ENCODE data around the gene RPS27.
"Not testable (repeated sequence)": the region's sequence is repeated elsewhere in the genome, so short reads cannot be mapped to it uniquely, and the experiment has no call there.

RPS27 gene

DNA sequence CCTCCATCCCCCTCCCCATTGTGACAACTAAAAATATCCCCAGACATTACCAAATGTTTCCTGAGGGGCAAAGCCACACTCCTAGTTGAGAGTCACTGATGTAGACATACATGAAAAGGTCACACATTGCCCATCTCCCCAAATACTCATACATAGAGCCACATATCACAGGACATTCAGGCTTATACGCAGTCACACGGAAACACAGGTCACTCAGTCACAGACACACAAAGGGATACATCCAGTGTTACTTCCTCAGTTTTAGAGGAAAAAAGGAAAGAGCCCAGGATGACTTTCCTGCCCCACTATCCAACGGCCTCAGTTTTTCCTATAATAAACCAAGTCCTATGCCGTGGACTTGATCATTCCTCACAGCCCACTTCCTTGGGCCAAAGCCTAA lies 29.1 kb upstream of the RPS27 start:
- DNase-seq (ENCODE audit: low read depth in 2 of 2) = no peak

GRCh38 chr1:153962088-153963029 lies 28.2 kb upstream of the RPS27 start:
- DNase-seq (ENCODE audit: low read depth in 2 of 2) = no peak

DNA sequence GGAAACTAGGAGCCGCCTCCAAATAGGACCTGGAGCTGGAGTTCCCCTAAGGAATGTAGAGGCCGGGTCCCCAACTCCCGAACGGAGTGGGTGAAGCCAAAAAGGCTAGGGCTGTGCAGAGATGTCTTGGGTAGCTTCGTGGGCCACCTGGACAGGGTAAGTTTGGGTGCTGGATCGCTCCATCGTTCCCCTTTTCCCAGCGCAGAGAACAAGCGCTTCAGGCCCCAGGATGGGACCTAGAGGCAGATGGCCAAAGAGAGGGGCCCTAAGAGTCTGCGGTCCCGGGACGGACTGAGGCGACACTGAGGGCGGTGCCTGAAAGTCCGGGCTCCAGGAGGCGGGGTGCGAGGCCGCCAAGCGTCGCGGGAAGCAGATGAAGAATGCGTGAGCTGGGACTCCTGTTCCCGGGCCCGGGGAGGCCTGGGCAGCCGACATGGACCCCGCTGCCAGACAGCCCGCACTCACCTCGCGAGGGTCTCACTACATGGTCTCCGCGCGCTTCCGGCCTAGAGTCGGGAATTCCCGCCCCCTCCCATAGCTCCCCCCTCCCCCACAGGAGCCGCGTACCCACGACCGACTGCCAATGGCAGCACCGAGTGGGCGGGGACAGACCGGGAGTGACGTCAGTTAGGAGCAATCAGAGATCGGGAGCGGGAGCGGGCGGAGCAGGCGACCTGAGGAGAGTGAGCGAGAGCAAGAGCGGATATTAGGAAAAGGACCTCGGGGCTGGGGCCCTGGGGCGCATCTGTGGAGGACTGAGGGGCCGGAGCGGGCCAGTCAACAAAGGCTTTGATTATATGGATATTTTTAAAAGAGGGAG lies 27.3 kb upstream of the RPS27 start, which contains the start of gene SLC39A1:
TSS of gene SLC39A1 (minus strand) at position 508 of the 820 bp plus-strand sequence. CDS start 822 bp downstream, outside the sequence.
- DNase-seq (ENCODE audit: low read depth in 2 of 2) = peak; percentile 81 to 92

- DNase-seq (ENCODE audit: low read depth in 2 of 2) = no peak
These were observed 26.7 kb upstream of the RPS27 start for GRCh38 chr1:153963850-153964331.

- peak; percentile 53 to 68 for DNase-seq (ENCODE audit: low read depth in 2 of 2)
These were observed 23.2 kb upstream of the RPS27 start, which contains the start of gene CREB3L4 for GRCh38 chr1:153967107-153967999. CREB3L4 (plus strand) TSS chr1:153967902; CDS start chr1:153968526, 624 bp downstream.

- no peak for DNase-seq (ENCODE audit: low read depth in 2 of 2)
These were observed 22.6 kb upstream of the RPS27 start for GRCh38 chr1:153968000-153968363.

- no peak for DNase-seq (ENCODE audit: low read depth in 2 of 2)
These were observed 22.2 kb upstream of the RPS27 start for GRCh38 chr1:153968408-153968807.

DNA sequence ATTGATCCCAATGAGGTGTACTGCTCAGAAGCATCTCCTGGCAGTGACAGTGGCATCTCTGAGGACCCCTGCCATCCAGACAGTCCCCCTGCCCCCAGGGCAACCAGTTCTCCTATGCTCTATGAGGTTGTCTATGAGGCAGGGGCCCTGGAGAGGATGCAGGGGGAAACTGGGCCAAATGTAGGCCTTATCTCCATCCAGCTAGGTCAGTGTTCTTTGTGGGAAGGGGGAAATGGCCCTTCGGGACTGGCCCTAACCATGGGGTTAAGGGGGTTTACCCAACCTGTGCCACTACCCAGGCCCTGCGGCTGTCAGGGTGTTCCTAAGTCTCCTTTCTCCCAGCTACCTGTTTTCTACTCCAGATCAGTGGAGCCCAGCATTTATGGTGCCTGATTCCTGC lies 21.6 kb upstream of the RPS27 start:
- DNase-seq (ENCODE audit: low read depth in 2 of 2) = no peak

DNA sequence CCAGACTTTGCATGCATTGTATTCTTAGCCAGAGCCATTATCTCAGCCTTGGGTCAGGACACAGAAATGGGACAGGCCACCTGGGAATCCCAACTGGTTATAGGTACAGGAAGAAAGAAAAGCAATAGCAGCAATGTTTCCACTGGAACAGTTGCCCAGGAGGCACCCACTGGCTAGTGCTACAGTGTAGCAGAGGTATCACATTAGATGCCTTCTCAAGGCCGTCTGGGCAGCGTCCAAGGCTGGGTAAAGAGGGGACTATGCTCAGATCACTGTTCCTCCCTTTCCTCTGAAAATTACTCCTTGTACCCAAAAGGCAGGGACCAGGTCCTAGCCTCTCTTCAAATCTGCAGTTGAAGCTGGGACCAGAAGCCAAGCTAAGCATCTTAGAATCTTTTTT lies 20.2 kb upstream of the RPS27 start:
- DNase-seq (ENCODE audit: low read depth in 2 of 2) = no peak

GRCh38 chr1:153973071-153973470 lies 17.5 kb upstream of the RPS27 start:
- no peak for DNase-seq (ENCODE audit: low read depth in 2 of 2)

DNA sequence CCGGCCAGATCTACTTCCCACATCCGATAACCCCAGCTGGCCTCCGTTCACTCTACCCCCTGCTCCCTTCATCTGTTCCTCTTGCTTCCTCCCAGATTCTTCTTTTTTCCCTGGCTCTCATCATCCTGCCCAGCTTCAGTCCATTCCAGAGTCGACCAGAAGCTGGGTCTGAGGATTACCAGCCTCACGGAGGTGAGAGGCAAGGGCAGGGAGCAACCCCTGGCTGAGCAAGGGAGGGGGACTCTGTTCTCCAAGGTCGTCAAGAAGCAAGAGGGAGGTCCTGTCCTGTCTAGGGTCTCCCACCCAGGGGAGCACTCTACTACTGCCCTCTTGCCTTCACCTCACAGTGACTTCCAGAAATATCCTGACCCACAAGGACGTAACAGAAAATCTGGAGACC lies 17.0 kb upstream of the RPS27 start:
- DNase-seq (ENCODE audit: low read depth in 2 of 2) = no peak

DNA sequence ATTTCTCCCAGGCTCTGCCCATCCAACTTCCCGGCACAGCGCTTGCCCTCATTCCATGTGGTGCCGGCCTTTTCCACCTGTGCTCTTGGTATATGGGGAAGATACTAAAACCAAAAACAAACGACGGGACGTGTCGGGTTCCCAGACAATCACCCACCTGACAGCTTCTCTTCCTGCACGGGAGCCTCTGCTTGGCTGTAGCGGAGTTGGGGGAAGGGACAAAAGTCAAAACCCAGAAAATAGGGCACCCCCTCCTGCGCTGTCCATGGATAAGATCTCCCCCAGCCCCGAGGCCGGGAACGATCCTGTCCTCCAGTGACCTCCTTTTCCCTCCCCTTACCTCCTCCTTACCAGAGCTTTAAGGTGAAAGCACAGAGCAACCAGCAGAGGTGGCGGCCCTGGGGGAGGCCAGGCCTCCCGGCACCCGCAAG lies 13.7 kb upstream of the RPS27 start:
- no peak for DNase-seq (ENCODE audit: low read depth in 2 of 2)

DNA sequence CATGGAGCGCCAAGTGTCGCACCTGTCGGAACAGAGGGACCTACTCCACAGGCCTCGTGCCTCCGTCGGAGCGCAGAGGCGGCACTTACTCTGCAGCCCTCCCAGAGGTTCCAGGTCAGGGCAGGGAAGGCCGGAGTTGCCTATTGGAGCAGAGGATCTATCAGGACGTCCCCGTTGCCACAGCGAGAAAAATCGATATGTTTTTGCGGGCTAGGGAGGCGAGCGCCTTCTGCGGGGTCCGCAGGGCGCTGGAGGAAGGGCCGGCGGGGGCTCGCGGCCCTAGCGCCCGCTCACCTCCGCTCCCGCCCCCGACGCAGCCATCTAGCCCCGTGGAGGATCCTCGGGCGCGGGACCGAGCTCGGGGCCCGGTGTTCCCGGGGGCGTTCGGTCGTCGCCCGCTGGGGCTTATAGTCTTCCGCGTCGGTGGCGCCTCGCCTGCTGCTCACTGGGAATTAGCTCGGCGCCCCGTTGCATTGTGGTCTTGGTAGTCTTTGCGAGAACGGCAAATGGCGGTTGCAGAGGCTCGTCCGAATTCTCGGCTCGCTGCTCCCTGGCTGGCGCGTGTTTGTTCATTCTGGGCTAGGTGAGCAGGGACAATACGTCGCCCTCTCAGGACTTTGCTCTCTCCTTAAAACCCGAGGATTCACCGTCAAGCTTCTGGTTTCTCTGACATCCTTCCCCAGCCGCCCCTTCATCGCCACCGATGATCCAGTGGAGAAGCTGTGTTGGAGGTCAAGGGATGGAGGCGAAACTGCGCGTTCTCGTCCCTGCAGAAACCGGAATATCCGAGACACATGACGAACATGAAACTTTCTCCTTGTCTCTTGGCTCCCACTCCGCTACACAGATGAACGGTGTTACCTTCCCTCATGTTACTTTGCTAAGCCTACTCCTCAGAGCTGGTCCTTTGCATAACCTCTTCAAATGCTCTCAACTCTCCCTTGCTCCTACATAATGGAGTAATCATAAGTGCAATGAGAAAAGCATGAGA lies 13.0 kb upstream of the RPS27 start, which contains the start of gene JTB:
TSS of gene JTB (minus strand) at position 425 of the 991 bp plus-strand sequence. CDS start at position 3, 422 bp downstream.
- DNase-seq (ENCODE audit: low read depth in 2 of 2) = peak; percentile 59 to 73

DNA sequence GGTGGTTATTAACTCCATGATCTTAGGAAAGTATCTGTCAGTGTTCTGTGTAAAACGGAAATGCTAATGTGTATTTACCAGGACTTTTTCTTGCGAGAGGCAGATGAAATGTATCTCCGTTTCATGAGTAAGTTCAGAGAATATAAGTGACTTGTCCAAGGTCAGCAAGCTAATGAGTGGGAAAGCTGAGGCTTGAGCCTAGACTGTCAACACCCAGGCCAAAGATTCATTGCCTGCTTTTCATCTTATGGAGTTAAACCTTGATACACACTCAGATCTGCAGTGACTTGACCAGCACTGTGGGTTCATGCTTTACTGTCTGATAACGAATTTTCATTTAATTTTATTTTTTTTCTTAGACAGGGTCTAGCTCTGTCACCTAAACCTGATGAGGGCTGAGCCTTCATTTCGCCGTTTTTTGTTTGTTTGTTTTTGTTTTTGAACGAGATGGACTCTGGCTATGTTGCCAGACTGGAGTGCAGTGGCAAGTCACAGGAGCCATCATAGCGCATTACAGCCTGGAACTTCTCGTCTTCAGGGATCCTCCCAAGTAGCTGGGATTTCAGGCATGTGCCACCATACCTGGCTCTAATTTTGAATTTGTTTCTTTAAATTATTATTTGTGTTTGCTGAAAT lies 12.2 kb upstream of the RPS27 start:
- DNase-seq (ENCODE audit: low read depth in 2 of 2) = no peak

DNA sequence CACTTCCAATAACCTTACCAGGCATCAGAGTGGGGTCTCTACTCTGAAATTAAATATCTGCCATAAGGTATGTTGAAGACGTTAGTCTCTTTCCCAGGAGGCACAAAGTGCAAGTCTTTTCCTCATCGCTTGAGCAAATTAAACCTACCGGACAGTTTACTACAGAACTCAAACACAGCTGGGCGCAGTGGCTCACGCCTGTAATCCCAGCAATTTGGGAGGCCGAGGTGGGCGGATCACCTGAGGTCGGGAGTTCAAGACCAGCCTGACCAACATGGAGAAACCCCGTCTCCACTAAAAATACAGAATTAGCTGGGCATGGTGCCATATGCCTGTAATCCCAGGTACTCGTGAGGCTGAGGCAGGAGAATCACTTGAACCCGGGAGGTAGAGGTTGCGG lies 11.5 kb upstream of the RPS27 start:
- DNase-seq (ENCODE audit: low read depth in 2 of 2) = not testable (repeated sequence)

- DNase-seq (ENCODE audit: low read depth in 2 of 2) = not testable (repeated sequence)
These were observed 8.8 kb upstream of the RPS27 start for GRCh38 chr1:153981735-153982134.

- no peak for DNase-seq (ENCODE audit: low read depth in 2 of 2)
These were observed 6.3 kb upstream of the RPS27 start for GRCh38 chr1:153984123-153984894.

- no peak for DNase-seq (ENCODE audit: low read depth in 2 of 2)
These were observed 5.1 kb upstream of the RPS27 start for GRCh38 chr1:153985341-153985912.

All from stimulated activated CD8-positive, alpha-beta memory T cell treated with anti-CD3 and anti-CD28 coated beads, Interleukin-7, amount 100 ng/mL, for 1 hour (primary cell).